Vagina (tissue), 2 donors: ENCODE data around the gene ZBTB22. TPM values are rescaled to one million over a fixed set of nuclear protein-coding genes. Genes with fewer than 3 reads are reported as not detected.
"Not testable (repeated sequence)": the region's sequence is repeated elsewhere in the genome, so short reads cannot be mapped to it uniquely, and the experiment has no call there.

ENCODE experiments used
- DNase-seq, 2 donors: peaks; one replicate each; pipeline ENCODE4 v3.0.0-alpha.2; 2017; ENCODE audit errors: extremely low spot score in 2 of 2
- H3K27ac ChIP-seq: fragments of 200-600 bp; sonication (generic); one replicate; pipeline ENCODE4 v1.5.1; 2019
- H3K27me3 ChIP-seq: fragments of 200-600 bp; sonication (generic); one replicate; pipeline ENCODE4 v1.5.1; 2019
- H3K36me3 ChIP-seq, 2 donors: fragments of 200-600 bp; sonication (generic); one replicate each; pipeline ENCODE4 v1.5.1; 2017 to 2019
- H3K4me1 ChIP-seq: fragments of 200-600 bp; sonication (generic); one replicate; pipeline ENCODE4 v1.5.1; 2019
- H3K4me3 ChIP-seq, 2 donors: fragments of 200-600 bp; sonication (generic); 1 replicate in 1 of 2; 2 replicates in 1 of 2; pipeline ENCODE4 v1.5.1; 2016 to 2019
- H3K9me3 ChIP-seq: fragments of 200-600 bp; sonication (generic); one replicate; pipeline ENCODE4 v1.5.1; 2019
- CTCF ChIP-seq, 3 experiments: fragments of 450-650 bp in 2 of 3; fragments of 200-600 bp in 1 of 3; sonication (generic) in 1 of 3; IDR thresholded peaks; one replicate each; pipeline ENCODE4 v1.5.1; 2017 to 2019; ENCODE audit warnings: antibody characterized with exemption in 3 of 3, mild to moderate bottlenecking in 2 of 3, moderate library complexity in 2 of 3
- POLR2A ChIP-seq, 2 donors: fragments of 450-650 bp; IDR thresholded peaks; one replicate each; pipeline ENCODE4 v1.6.1; 2017; ENCODE audit warnings: antibody characterized with exemption in 2 of 2, mild to moderate bottlenecking in 2 of 2, moderate library complexity in 2 of 2
- POLR2AphosphoS5 ChIP-seq, 2 donors: sonication (generic); formaldehyde crosslinking; IDR thresholded peaks; one replicate each; pipeline ENCODE4 v1.9.0; 2017; ENCODE audit warnings: antibody characterized with exemption in 2 of 2, mild to moderate bottlenecking in 2 of 2, low read depth in 1 of 2; ENCODE audit not compliant: insufficient read depth in 1 of 2
- intact Hi-C: fragments of 100-400 bp; cut with DNase I; formaldehyde crosslinking; loops from one replicate; pipeline ENCODE4 v1.15.1; 2023
- total RNA-seq: library from RNA; depleted of rRNA; stranded (reverse); fragments of >200 nt; gene quantifications from one replicate; pipeline ENCODE4 v1.2.3, GENCODE V29; 2016

Gene ZBTB22
- 18.4 TPM for total RNA-seq

- Histone ChIP-seq H3K27ac (peak within 1 kb of the TSS; percentile 87), H3K4me3 (peak within 1 kb of the TSS; percentile 46 to 49), H3K4me1 (peaks cover 72% of the 10 kb centered on the region), H3K36me3 (peaks cover 0 to 25% of the 10 kb centered on the region in 2 donors), H3K9me3 (no peaks in the 10 kb centered on the region), H3K27me3 (no peaks in the 10 kb centered on the region)
- TF ChIP-seq POLR2AphosphoS5 (IDR thresholded peaks at IDR 0.05; ENCODE audit: insufficient read depth in 1 of 2, low read depth in 1 of 2) (peak; percentile 77 to 91), CTCF (IDR thresholded peaks at IDR 0.05) (no peak)
- DNase-seq: peak in 1 of 2 donors; percentile 99
- intact Hi-C loops: loop anchor here (5.0 kb wide), 1 partner anchor 99 kb away; the partner anchor contains the start of gene CUTA
Measured at GRCh38 chr6:33317669-33318425, at the start of gene ZBTB22. TSS of gene ZBTB22 (minus strand) at chr6:33317744. CDS start at chr6:33316916, 828 bp downstream.

- Histone ChIP-seq H3K27me3 (no peaks in the 10 kb centered on the region), H3K9me3 (no peaks in the 10 kb centered on the region), H3K27ac (no peak overlapping the region), H3K4me3 (no peak overlapping the region), H3K4me1 (no peaks in the 10 kb centered on the region), H3K36me3 (no peaks in the 10 kb centered on the region)
- no peak for TF ChIP-seq POLR2A (IDR thresholded peaks at IDR 0.05)
- TF ChIP-seq POLR2AphosphoS5 (IDR thresholded peaks at IDR 0.05; ENCODE audit: insufficient read depth in 1 of 2, low read depth in 1 of 2): no peak
- TF ChIP-seq CTCF (IDR thresholded peaks at IDR 0.05): no peak
- DNase-seq: no peak
- intact Hi-C loops: no loop called here
Measured at GRCh38 chr6:33367009-33367714, 49.6 kb upstream of the ZBTB22 start.

GRCh38 chr6:33365206-33365971 is 47.8 kb upstream of the ZBTB22 start:
- H3K27ac ChIP-seq, H3K9me3 ChIP-seq, H3K4me1 ChIP-seq, DNase-seq, intact Hi-C loops, H3K27me3 ChIP-seq, H3K36me3 ChIP-seq, H3K4me3 ChIP-seq: not testable (repeated sequence)

- H3K4me3 ChIP-seq, DNase-seq, H3K36me3 ChIP-seq, H3K9me3 ChIP-seq, H3K27me3 ChIP-seq, H3K27ac ChIP-seq, H3K4me1 ChIP-seq, intact Hi-C loops: not testable (repeated sequence)
Measured at GRCh38 chr6:33364475-33365205, 47.1 kb upstream of the ZBTB22 start.

- intact Hi-C loops, H3K36me3 ChIP-seq, DNase-seq: not testable (repeated sequence)
Measured at GRCh38 chr6:33363486-33363885, 45.9 kb upstream of the ZBTB22 start.

GRCh38 chr6:33359331-33359730 is 41.8 kb upstream of the ZBTB22 start:
- no peaks in the 10 kb centered on the region for H3K9me3 ChIP-seq
- H3K27ac ChIP-seq: no peak overlapping the region
- intact Hi-C loops: no loop called here
- no peaks in the 10 kb centered on the region for H3K27me3 ChIP-seq
- TF ChIP-seq POLR2A (IDR thresholded peaks at IDR 0.05) (no peak), POLR2AphosphoS5 (IDR thresholded peaks at IDR 0.05; ENCODE audit: insufficient read depth in 1 of 2, low read depth in 1 of 2) (no peak), CTCF (IDR thresholded peaks at IDR 0.05) (no peak)
- no peaks in the 10 kb centered on the region for H3K36me3 ChIP-seq
- no peak overlapping the region for H3K4me3 ChIP-seq
- DNase-seq: no peak
- H3K4me1 ChIP-seq: no peaks in the 10 kb centered on the region

More at GRCh38 chr6:33363486-33363885, 45.9 kb upstream of the ZBTB22 start:
- not testable (repeated sequence) for H3K4me3 ChIP-seq, H3K4me1 ChIP-seq, H3K27me3 ChIP-seq, H3K27ac ChIP-seq, H3K9me3 ChIP-seq

- H3K27me3 ChIP-seq, H3K4me1 ChIP-seq, DNase-seq, H3K9me3 ChIP-seq, H3K27ac ChIP-seq, H3K4me3 ChIP-seq, H3K36me3 ChIP-seq, intact Hi-C loops: not testable (repeated sequence)
Measured at GRCh38 chr6:33357160-33357871, 39.8 kb upstream of the ZBTB22 start.
